Measurements from ENCODE around the gene TRIM62. TPM values are rescaled to one million over a fixed set of nuclear protein-coding genes. Genes with fewer than 3 reads are reported as not detected.
"Not testable (repeated sequence)": the region's sequence is repeated elsewhere in the genome, so short reads cannot be mapped to it uniquely, and the experiment has no call there.

TRIM62 gene
- total and polyA plus RNA-seq, 2 experiments from 2014 or later: 2.5 to 4.2 TPM

DNA sequence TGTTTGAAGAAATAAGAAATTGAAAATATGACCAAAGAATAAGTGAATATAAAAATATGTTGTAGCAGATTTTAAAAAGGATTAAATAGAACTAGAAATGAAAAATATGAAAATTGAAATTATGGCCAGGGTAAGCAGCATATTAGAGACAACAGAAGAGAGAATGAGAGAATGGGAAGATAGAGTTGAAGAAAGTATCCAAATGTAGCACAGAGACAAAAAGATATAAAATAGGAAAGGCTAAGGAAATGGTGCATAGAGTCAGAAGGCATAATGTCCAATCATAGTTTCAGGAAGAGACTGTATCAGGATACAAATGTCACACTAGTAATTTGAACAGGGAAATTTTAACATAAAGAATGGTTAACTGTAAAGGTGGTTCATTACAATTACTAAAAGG is 71.4 kb downstream of the TRIM62 start:
- Histone ChIP-seq H3K27ac (no peak overlapping the region), H3K4me3 (no peak overlapping the region), H3K27me3 (no peaks in the 10 kb centered on the region), H3K4me1 (ENCODE audit: insufficient read depth) (no peaks in the 10 kb centered on the region), H3K9me2 (replicated peaks; ENCODE audit: insufficient read depth) (no peaks in the 10 kb centered on the region), H3K4me2 (no peak overlapping the region), H2AFZ (no peak overlapping the region), H4K20me1 (ENCODE audit: insufficient read depth, poor library complexity, severe bottlenecking) (no peaks in the 10 kb centered on the region), H3K36me3 (replicated peaks; ENCODE audit: insufficient read depth, low read depth) (no peaks in the 10 kb centered on the region), H3K9me3 (ENCODE audit: low read depth) (no peaks in the 10 kb centered on the region), H3K79me2 (no peaks in the 10 kb centered on the region)
- TF ChIP-seq, protein P1, sequence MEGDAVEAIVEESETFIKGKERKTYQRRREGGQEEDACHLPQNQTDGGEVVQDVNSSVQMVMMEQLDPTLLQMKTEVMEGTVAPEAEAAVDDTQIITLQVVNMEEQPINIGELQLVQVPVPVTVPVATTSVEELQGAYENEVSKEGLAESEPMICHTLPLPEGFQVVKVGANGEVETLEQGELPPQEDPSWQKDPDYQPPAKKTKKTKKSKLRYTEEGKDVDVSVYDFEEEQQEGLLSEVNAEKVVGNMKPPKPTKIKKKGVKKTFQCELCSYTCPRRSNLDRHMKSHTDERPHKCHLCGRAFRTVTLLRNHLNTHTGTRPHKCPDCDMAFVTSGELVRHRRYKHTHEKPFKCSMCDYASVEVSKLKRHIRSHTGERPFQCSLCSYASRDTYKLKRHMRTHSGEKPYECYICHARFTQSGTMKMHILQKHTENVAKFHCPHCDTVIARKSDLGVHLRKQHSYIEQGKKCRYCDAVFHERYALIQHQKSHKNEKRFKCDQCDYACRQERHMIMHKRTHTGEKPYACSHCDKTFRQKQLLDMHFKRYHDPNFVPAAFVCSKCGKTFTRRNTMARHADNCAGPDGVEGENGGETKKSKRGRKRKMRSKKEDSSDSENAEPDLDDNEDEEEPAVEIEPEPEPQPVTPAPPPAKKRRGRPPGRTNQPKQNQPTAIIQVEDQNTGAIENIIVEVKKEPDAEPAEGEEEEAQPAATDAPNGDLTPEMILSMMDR (IDR thresholded peaks at IDR 0.05; ENCODE audit: poor library complexity): no peak
- no peak for TF ChIP-seq EZH2phosphoT487 (IDR thresholded peaks at IDR 0.05; ENCODE audit: low read depth, severe bottlenecking, unreplicated experiment)
- TF ChIP-seq EZH2 (IDR thresholded peaks at IDR 0.05; ENCODE audit: borderline replicate concordance): no peak
- DNase-seq (ENCODE audit: low spot score): no peak

- WGBS (ENCODE audit: low lambda C conversion rate, missing lambda C conversion rate): 93% methylated on average over 4 of the region's 4 CpGs
- H3K36me3 ChIP-seq (replicated peaks; ENCODE audit: insufficient read depth, low read depth); DNase-seq (ENCODE audit: low spot score); H4K20me1 ChIP-seq (ENCODE audit: insufficient read depth, poor library complexity, severe bottlenecking); H3K4me3 ChIP-seq; H3K9me3 ChIP-seq (ENCODE audit: low read depth); H3K79me2 ChIP-seq; H3K4me2 ChIP-seq; H3K4me1 ChIP-seq (ENCODE audit: insufficient read depth); H3K9me2 ChIP-seq (replicated peaks; ENCODE audit: insufficient read depth); H3K27me3 ChIP-seq; H2AFZ ChIP-seq: not testable (repeated sequence)
- peak overlapping the region; percentile 86 for H3K27ac ChIP-seq
Observed at GRCh38 chr1:33100119-33100415, 81.8 kb downstream of the TRIM62 start.

DNA sequence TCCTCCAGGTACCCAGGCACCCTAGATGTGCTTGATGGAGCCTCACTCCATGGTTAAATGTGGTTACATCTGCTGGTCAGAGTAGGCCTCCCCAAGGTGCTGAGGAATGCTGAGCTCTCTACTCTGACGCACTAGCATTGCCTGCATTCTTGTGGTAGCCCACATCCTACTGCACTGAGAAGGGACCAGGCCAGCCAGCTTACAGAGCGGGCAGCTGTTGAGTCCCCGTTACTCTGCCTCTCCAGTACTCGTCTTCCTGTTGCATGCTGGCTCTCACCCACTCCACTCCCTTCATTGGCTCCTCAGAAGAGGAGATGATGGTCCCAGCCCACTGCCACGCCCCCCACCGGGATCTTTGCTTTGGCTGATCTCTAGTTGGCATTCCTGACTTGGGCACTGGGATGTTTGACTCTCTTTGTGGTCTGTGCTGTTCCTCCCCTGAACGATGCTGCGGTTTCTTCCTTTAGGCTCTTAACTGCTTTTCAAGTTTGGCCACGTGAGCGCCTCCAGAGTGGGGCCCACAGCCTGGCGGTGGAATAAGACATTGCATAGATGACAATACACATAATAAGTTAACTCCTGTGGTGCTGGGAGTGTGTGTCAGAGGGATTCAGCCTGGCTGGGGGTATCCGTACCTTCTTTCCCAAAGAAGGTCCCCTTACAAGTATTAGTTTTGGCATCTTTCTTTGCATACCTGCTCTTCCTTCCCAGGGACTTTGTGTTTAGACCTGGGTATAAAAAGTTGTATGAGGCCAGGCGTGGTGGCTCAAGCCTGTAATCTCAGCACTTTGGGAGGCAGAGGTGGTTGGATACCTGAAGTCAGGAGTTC is 82.3 kb downstream of the TRIM62 start:
- Histone ChIP-seq H3K36me3 (replicated peaks; ENCODE audit: insufficient read depth, low read depth) (no peaks in the 10 kb centered on the region), H3K4me1 (ENCODE audit: insufficient read depth) (no peaks in the 10 kb centered on the region), H3K4me2 (no peak overlapping the region), H3K27me3 (no peaks in the 10 kb centered on the region), H3K9me3 (ENCODE audit: low read depth) (no peaks in the 10 kb centered on the region), H2AFZ (no peak overlapping the region), H3K9me2 (replicated peaks; ENCODE audit: insufficient read depth) (no peaks in the 10 kb centered on the region), H3K27ac (peak overlapping the region; percentile 86), H4K20me1 (ENCODE audit: insufficient read depth, poor library complexity, severe bottlenecking) (no peaks in the 10 kb centered on the region), H3K4me3 (no peak overlapping the region), H3K79me2 (no peaks in the 10 kb centered on the region)
- TF ChIP-seq EZH2phosphoT487 (IDR thresholded peaks at IDR 0.05; ENCODE audit: low read depth, severe bottlenecking, unreplicated experiment) (no peak), EZH2 (IDR thresholded peaks at IDR 0.05; ENCODE audit: borderline replicate concordance) (no peak)
- TF ChIP-seq, protein P1 (IDR thresholded peaks at IDR 0.05; ENCODE audit: poor library complexity): no peak
- peak; percentile 74 for DNase-seq (ENCODE audit: low spot score)
- WGBS (ENCODE audit: low lambda C conversion rate, missing lambda C conversion rate): 76% methylated on average over 13 of the region's 13 CpGs

GRCh38 chr1:33098371-33098770 is 83.5 kb downstream of the TRIM62 start:
- no peaks in the 10 kb centered on the region for H4K20me1 ChIP-seq (ENCODE audit: insufficient read depth, poor library complexity, severe bottlenecking)
- no peak overlapping the region for H3K4me2 ChIP-seq
- no peaks in the 10 kb centered on the region for H3K36me3 ChIP-seq (replicated peaks; ENCODE audit: insufficient read depth, low read depth)
- no peak overlapping the region for H2AFZ ChIP-seq
- no peaks in the 10 kb centered on the region for H3K79me2 ChIP-seq
- TF ChIP-seq EZH2phosphoT487 (IDR thresholded peaks at IDR 0.05; ENCODE audit: low read depth, severe bottlenecking, unreplicated experiment): no peak
- TF ChIP-seq, protein P1 (IDR thresholded peaks at IDR 0.05; ENCODE audit: poor library complexity): no peak
- TF ChIP-seq EZH2 (IDR thresholded peaks at IDR 0.05; ENCODE audit: borderline replicate concordance): no peak
- H3K9me2 ChIP-seq (replicated peaks; ENCODE audit: insufficient read depth): no peaks in the 10 kb centered on the region
- no peak for DNase-seq (ENCODE audit: low spot score)
- peak overlapping the region; percentile 83 for H3K27ac ChIP-seq
- H3K4me3 ChIP-seq: no peak overlapping the region
- no peaks in the 10 kb centered on the region for H3K9me3 ChIP-seq (ENCODE audit: low read depth)
- H3K27me3 ChIP-seq: no peaks in the 10 kb centered on the region
- H3K4me1 ChIP-seq (ENCODE audit: insufficient read depth): no peaks in the 10 kb centered on the region

Measured in hepatocyte (in vitro differentiated cells).